ENCODE data around the gene TST.

TST gene

GRCh38 chr22:37058917-37059701, 39.9 kb upstream of the TST start:
- Mint-ChIP-seq H3K4me3 (no peak overlapping the region), H3K9me3 (no peaks in the 10 kb centered on the region), H3K36me3 (peaks cover 46 to 55% of the 10 kb centered on the region in 2 donors), H3K27me3 (no peaks in the 10 kb centered on the region), H3K27ac (no peak overlapping the region), H3K4me1 (peaks cover 3 to 38% of the 10 kb centered on the region in 2 donors)
- no peak for DNase-seq
- ATAC-seq (replicated peaks): no peak

GRCh38 chr22:37057796-37058510, 38.7 kb upstream of the TST start:
- H3K4me1 Mint-ChIP-seq: peaks cover 9 to 41% of the 10 kb centered on the region in 2 donors
- DNase-seq (no peak), ATAC-seq (replicated peaks) (no peak)
- H3K27ac Mint-ChIP-seq: no peak overlapping the region
- no peaks in the 10 kb centered on the region for H3K9me3 Mint-ChIP-seq
- H3K36me3 Mint-ChIP-seq: peaks cover 49 to 53% of the 10 kb centered on the region in 2 donors
- H3K27me3 Mint-ChIP-seq: no peaks in the 10 kb centered on the region
- H3K4me3 Mint-ChIP-seq: no peak overlapping the region

- H3K4me3 Mint-ChIP-seq: no peak overlapping the region
- H3K27ac Mint-ChIP-seq: no peak overlapping the region
- no peaks in the 10 kb centered on the region for H3K9me3 Mint-ChIP-seq
- DNase-seq (no peak), ATAC-seq (replicated peaks) (no peak)
- H3K4me1 Mint-ChIP-seq: peaks cover 13 to 41% of the 10 kb centered on the region in 2 donors
- peaks cover 44 to 50% of the 10 kb centered on the region in 2 donors for H3K36me3 Mint-ChIP-seq
- H3K27me3 Mint-ChIP-seq: no peaks in the 10 kb centered on the region
Observed at GRCh38 chr22:37057226-37057625, 38.0 kb upstream of the TST start.

- DNase-seq (no peak), ATAC-seq (replicated peaks) (no peak)
- no peak overlapping the region for H3K27ac Mint-ChIP-seq
- no peak overlapping the region for H3K4me3 Mint-ChIP-seq
- peaks cover 15 to 34% of the 10 kb centered on the region in 2 donors for H3K4me1 Mint-ChIP-seq
- H3K36me3 Mint-ChIP-seq: peaks cover 40 to 46% of the 10 kb centered on the region in 2 donors
- H3K9me3 Mint-ChIP-seq: no peaks in the 10 kb centered on the region
- no peaks in the 10 kb centered on the region for H3K27me3 Mint-ChIP-seq
Observed at GRCh38 chr22:37056246-37056645, 37.0 kb upstream of the TST start.

GRCh38 chr22:37054600-37055365, 35.5 kb upstream of the TST start:
- no peaks in the 10 kb centered on the region for H3K27me3 Mint-ChIP-seq
- peaks cover 27 to 33% of the 10 kb centered on the region in 2 donors for H3K36me3 Mint-ChIP-seq
- no peak overlapping the region for H3K27ac Mint-ChIP-seq
- ATAC-seq (replicated peaks) (no peak), DNase-seq (no peak)
- H3K9me3 Mint-ChIP-seq: no peaks in the 10 kb centered on the region
- H3K4me1 Mint-ChIP-seq: peaks cover 13 to 27% of the 10 kb centered on the region in 2 donors
- no peak overlapping the region for H3K4me3 Mint-ChIP-seq

- ATAC-seq (replicated peaks): no peak
- peak overlapping the region in 1 of 2 donors; percentile 52 for H3K4me3 Mint-ChIP-seq
Observed at GRCh38 chr22:37054056-37054395, 34.8 kb upstream of the TST start.

GRCh38 chr22:37053310-37054055, 34.2 kb upstream of the TST start:
- H3K9me3 Mint-ChIP-seq: no peaks in the 10 kb centered on the region
- DNase-seq (no peak), ATAC-seq (replicated peaks) (no peak)
- H3K27ac Mint-ChIP-seq: peak overlapping the region; percentile 25
- H3K27me3 Mint-ChIP-seq: no peaks in the 10 kb centered on the region
- peaks cover 13 to 27% of the 10 kb centered on the region in 2 donors for H3K4me1 Mint-ChIP-seq
- H3K36me3 Mint-ChIP-seq: peaks cover 27 to 32% of the 10 kb centered on the region in 2 donors
- peak overlapping the region; percentile 52 to 85 for H3K4me3 Mint-ChIP-seq

More at GRCh38 chr22:37054056-37054395, 34.8 kb upstream of the TST start:
- Mint-ChIP-seq H3K36me3 (peaks cover 27 to 32% of the 10 kb centered on the region in 2 donors), H3K27me3 (no peaks in the 10 kb centered on the region), H3K4me1 (peaks cover 13 to 27% of the 10 kb centered on the region in 2 donors), H3K27ac (no peak overlapping the region), H3K9me3 (no peaks in the 10 kb centered on the region)
- DNase-seq: no peak

- no peak for DNase-seq
- H3K36me3 Mint-ChIP-seq: peaks cover 27% of the 10 kb centered on the region in 2 donors
- ATAC-seq (replicated peaks): no peak
- H3K4me1 Mint-ChIP-seq: peaks cover 13 to 27% of the 10 kb centered on the region in 2 donors
- H3K27me3 Mint-ChIP-seq: no peaks in the 10 kb centered on the region
- peak overlapping the region; percentile 78 to 85 for H3K4me3 Mint-ChIP-seq
- peak overlapping the region; percentile 83 for H3K27ac Mint-ChIP-seq
- H3K9me3 Mint-ChIP-seq: no peaks in the 10 kb centered on the region
Observed at GRCh38 chr22:37052386-37053309, 33.4 kb upstream of the TST start.

- H3K27me3 Mint-ChIP-seq: no peaks in the 10 kb centered on the region
- peaks cover 18 to 21% of the 10 kb centered on the region in 2 donors for H3K36me3 Mint-ChIP-seq
- peaks cover 12 to 24% of the 10 kb centered on the region in 2 donors for H3K4me1 Mint-ChIP-seq
Observed at GRCh38 chr22:37051391-37052385, 32.4 kb upstream of the TST start, which contains the start of gene KCTD17. Gene KCTD17 (plus strand): TSS chr22:37051742. CDS start chr22:37051761, 19 bp downstream.

GRCh38 chr22:37050913-37051312, 31.7 kb upstream of the TST start:
- Mint-ChIP-seq H3K4me1 (peaks cover 12 to 24% of the 10 kb centered on the region in 2 donors), H3K36me3 (peaks cover 10 to 13% of the 10 kb centered on the region in 2 donors), H3K27ac (peak overlapping the region; percentile 20), H3K4me3 (peak overlapping the region in 1 of 2 donors; percentile 85), H3K27me3 (no peaks in the 10 kb centered on the region), H3K9me3 (no peaks in the 10 kb centered on the region)
- no peak for DNase-seq
- no peak for ATAC-seq (replicated peaks)

More at GRCh38 chr22:37051391-37052385, 32.4 kb upstream of the TST start, which contains the start of gene KCTD17:
- Mint-ChIP-seq H3K9me3 (no peaks in the 10 kb centered on the region), H3K27ac (peak within 1 kb of the TSS; percentile 83), H3K4me3 (peak within 1 kb of the TSS; percentile 78 to 85)
- ATAC-seq (replicated peaks) (peak; percentile 99 to 100), DNase-seq (peak; percentile 73)

- no peaks in the 10 kb centered on the region for H3K9me3 Mint-ChIP-seq
Observed at GRCh38 chr22:37049224-37049623, 30.0 kb upstream of the TST start.

GRCh38 chr22:37048133-37048532, 28.9 kb upstream of the TST start:
- ATAC-seq (replicated peaks): no peak
- H3K4me1 Mint-ChIP-seq: peaks cover 22 to 32% of the 10 kb centered on the region in 2 donors
- no peak overlapping the region for H3K4me3 Mint-ChIP-seq
- no peaks in the 10 kb centered on the region for H3K36me3 Mint-ChIP-seq
- H3K9me3 Mint-ChIP-seq: no peaks in the 10 kb centered on the region
- DNase-seq: no peak
- H3K27ac Mint-ChIP-seq: no peak overlapping the region
- H3K27me3 Mint-ChIP-seq: peaks cover 0 to 7% of the 10 kb centered on the region in 2 donors

More at GRCh38 chr22:37049224-37049623, 30.0 kb upstream of the TST start:
- ATAC-seq (replicated peaks): no peak
- H3K36me3 Mint-ChIP-seq: peaks cover 0 to 4% of the 10 kb centered on the region in 2 donors
- no peak overlapping the region for H3K4me3 Mint-ChIP-seq
- no peaks in the 10 kb centered on the region for H3K27me3 Mint-ChIP-seq
- DNase-seq: no peak
- H3K4me1 Mint-ChIP-seq: peaks cover 22 to 37% of the 10 kb centered on the region in 2 donors
- no peak overlapping the region for H3K27ac Mint-ChIP-seq
